ENCODE data around the gene PLA2R1. TPM values are rescaled to one million over a fixed set of nuclear protein-coding genes. Genes with fewer than 3 reads are reported as not detected.

Gene PLA2R1
- total RNA-seq (2012; rRNA removed) = 2.0 and 2.2 TPM in 2 replicates

GRCh38 chr2:160062292-160063005, at the start of gene PLA2R1:
PLA2R1 (minus strand) TSS chr2:160062615; CDS start chr2:160062403, 212 bp downstream.
- Histone ChIP-seq H3K4me1 (ENCODE audit: control insufficient read depth, insufficient read depth, low read length) (peaks cover 11% of the 10 kb centered on the region), H3K36me3 (ENCODE audit: insufficient read depth, low read length) (no peaks in the 10 kb centered on the region), H3K9ac (ENCODE audit: low read depth, low read length) (peak within 1 kb of the TSS; percentile 86), H3K4me2 (ENCODE audit: low read length) (peak within 1 kb of the TSS; percentile 88), H3K9me3 (replicated peaks; ENCODE audit: low read length) (no peaks in the 10 kb centered on the region), H3K4me3 (ENCODE audit: low read length) (peak within 1 kb of the TSS; percentile 89), H3K27me3 (ENCODE audit: control insufficient read depth, insufficient read depth, low read length) (no peaks in the 10 kb centered on the region)

- H3K36me3 ChIP-seq (ENCODE audit: insufficient read depth, low read length) = no peaks in the 10 kb centered on the region
- no peaks in the 10 kb centered on the region for H3K27me3 ChIP-seq (ENCODE audit: control insufficient read depth, insufficient read depth, low read length)
- H3K4me2 ChIP-seq (ENCODE audit: low read length) = no peak overlapping the region
- H3K4me1 ChIP-seq (ENCODE audit: control insufficient read depth, insufficient read depth, low read length) = peaks cover 10% of the 10 kb centered on the region
- H3K9ac ChIP-seq (ENCODE audit: low read depth, low read length) = peak overlapping the region; percentile 39
- H3K9me3 ChIP-seq (replicated peaks; ENCODE audit: low read length) = no peaks in the 10 kb centered on the region
- H3K4me3 ChIP-seq (ENCODE audit: low read length) = no peak overlapping the region
Observed at GRCh38 chr2:160110674-160111239, 48.3 kb upstream of the PLA2R1 start.

- H3K4me1 ChIP-seq (ENCODE audit: control insufficient read depth, insufficient read depth, low read length) = peaks cover 10% of the 10 kb centered on the region
- H3K4me2 ChIP-seq (ENCODE audit: low read length) = no peak overlapping the region
- peak overlapping the region; percentile 39 for H3K9ac ChIP-seq (ENCODE audit: low read depth, low read length)
- H3K27me3 ChIP-seq (ENCODE audit: control insufficient read depth, insufficient read depth, low read length) = no peaks in the 10 kb centered on the region
- no peaks in the 10 kb centered on the region for H3K9me3 ChIP-seq (replicated peaks; ENCODE audit: low read length)
- no peaks in the 10 kb centered on the region for H3K36me3 ChIP-seq (ENCODE audit: insufficient read depth, low read length)
- no peak overlapping the region for H3K4me3 ChIP-seq (ENCODE audit: low read length)
Observed at GRCh38 chr2:160109939-160110673, 47.7 kb upstream of the PLA2R1 start.

GRCh38 chr2:160109243-160109642, 46.8 kb upstream of the PLA2R1 start:
- no peak overlapping the region for H3K4me2 ChIP-seq (ENCODE audit: low read length)
- no peak overlapping the region for H3K4me3 ChIP-seq (ENCODE audit: low read length)
- H3K36me3 ChIP-seq (ENCODE audit: insufficient read depth, low read length) = no peaks in the 10 kb centered on the region
- no peaks in the 10 kb centered on the region for H3K27me3 ChIP-seq (ENCODE audit: control insufficient read depth, insufficient read depth, low read length)
- H3K4me1 ChIP-seq (ENCODE audit: control insufficient read depth, insufficient read depth, low read length) = peaks cover 10% of the 10 kb centered on the region
- H3K9ac ChIP-seq (ENCODE audit: low read depth, low read length) = no peak overlapping the region
- no peaks in the 10 kb centered on the region for H3K9me3 ChIP-seq (replicated peaks; ENCODE audit: low read length)

GRCh38 chr2:160108646-160109045, 46.2 kb upstream of the PLA2R1 start:
- no peaks in the 10 kb centered on the region for H3K9me3 ChIP-seq (replicated peaks; ENCODE audit: low read length)
- H3K4me1 ChIP-seq (ENCODE audit: control insufficient read depth, insufficient read depth, low read length) = peaks cover 10% of the 10 kb centered on the region
- H3K36me3 ChIP-seq (ENCODE audit: insufficient read depth, low read length) = no peaks in the 10 kb centered on the region
- H3K27me3 ChIP-seq (ENCODE audit: control insufficient read depth, insufficient read depth, low read length) = no peaks in the 10 kb centered on the region
- H3K4me2 ChIP-seq (ENCODE audit: low read length) = no peak overlapping the region
- no peak overlapping the region for H3K4me3 ChIP-seq (ENCODE audit: low read length)
- H3K9ac ChIP-seq (ENCODE audit: low read depth, low read length) = no peak overlapping the region

GRCh38 chr2:160105366-160105765, 43.0 kb upstream of the PLA2R1 start:
- Histone ChIP-seq H3K9ac (ENCODE audit: low read depth, low read length) (no peak overlapping the region), H3K36me3 (ENCODE audit: insufficient read depth, low read length) (no peaks in the 10 kb centered on the region), H3K27me3 (ENCODE audit: control insufficient read depth, insufficient read depth, low read length) (no peaks in the 10 kb centered on the region), H3K4me1 (ENCODE audit: control insufficient read depth, insufficient read depth, low read length) (peaks cover 6% of the 10 kb centered on the region), H3K9me3 (replicated peaks; ENCODE audit: low read length) (no peaks in the 10 kb centered on the region), H3K4me2 (ENCODE audit: low read length) (no peak overlapping the region), H3K4me3 (ENCODE audit: low read length) (no peak overlapping the region)

DNA sequence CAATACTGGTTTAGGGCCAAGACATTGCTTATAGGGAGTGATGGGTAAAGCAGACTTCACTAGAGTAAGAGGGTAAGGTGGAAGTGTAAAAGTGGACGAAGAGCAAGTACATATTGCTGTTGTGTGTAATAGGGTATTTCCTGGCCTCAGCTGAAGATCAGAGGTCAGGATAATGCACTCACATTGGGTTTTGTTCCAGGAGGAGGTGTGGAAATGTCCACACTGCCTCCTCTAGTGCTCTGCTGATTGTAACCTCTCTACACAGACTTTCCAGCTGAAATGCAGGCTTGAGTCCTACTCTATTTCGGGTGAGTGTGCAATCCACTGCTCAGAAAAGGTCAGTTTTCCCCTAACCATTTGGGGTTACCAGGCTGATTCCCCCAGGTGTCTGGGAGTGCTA, 41.7 kb upstream of the PLA2R1 start:
- H3K4me3 ChIP-seq (ENCODE audit: low read length) = no peak overlapping the region
- H3K9ac ChIP-seq (ENCODE audit: low read depth, low read length) = no peak overlapping the region
- H3K36me3 ChIP-seq (ENCODE audit: insufficient read depth, low read length) = no peaks in the 10 kb centered on the region
- no peaks in the 10 kb centered on the region for H3K9me3 ChIP-seq (replicated peaks; ENCODE audit: low read length)
- H3K4me2 ChIP-seq (ENCODE audit: low read length) = no peak overlapping the region
- no peaks in the 10 kb centered on the region for H3K4me1 ChIP-seq (ENCODE audit: control insufficient read depth, insufficient read depth, low read length)
- no peaks in the 10 kb centered on the region for H3K27me3 ChIP-seq (ENCODE audit: control insufficient read depth, insufficient read depth, low read length)

DNA sequence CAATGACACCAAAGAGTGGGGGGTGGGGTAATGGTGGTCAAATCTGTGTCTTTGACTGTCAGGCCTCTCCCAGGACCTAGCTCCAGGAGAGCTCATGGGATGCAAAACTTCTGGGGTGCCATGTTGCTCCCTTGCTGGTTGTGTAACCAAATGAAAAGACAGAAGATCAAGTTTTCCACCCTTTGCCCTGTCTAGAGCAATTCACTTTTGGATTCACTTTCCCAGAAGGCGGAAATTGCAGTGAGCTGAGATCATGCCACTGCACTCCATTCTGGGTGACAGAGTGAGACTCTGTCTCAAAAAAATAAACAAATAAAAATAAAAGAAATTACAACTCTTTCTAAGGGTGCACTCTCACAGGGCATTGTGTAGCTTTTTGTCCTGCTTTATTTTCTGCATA, 34.9 kb upstream of the PLA2R1 start:
- Histone ChIP-seq H3K4me3 (ENCODE audit: low read length) (no peak overlapping the region), H3K36me3 (ENCODE audit: insufficient read depth, low read length) (no peaks in the 10 kb centered on the region), H3K9ac (ENCODE audit: low read depth, low read length) (no peak overlapping the region), H3K4me2 (ENCODE audit: low read length) (no peak overlapping the region), H3K9me3 (replicated peaks; ENCODE audit: low read length) (no peaks in the 10 kb centered on the region), H3K4me1 (ENCODE audit: control insufficient read depth, insufficient read depth, low read length) (no peaks in the 10 kb centered on the region), H3K27me3 (ENCODE audit: control insufficient read depth, insufficient read depth, low read length) (no peaks in the 10 kb centered on the region)

GRCh38 chr2:160096409-160096808, 34.0 kb upstream of the PLA2R1 start:
- Histone ChIP-seq H3K9me3 (replicated peaks; ENCODE audit: low read length) (no peaks in the 10 kb centered on the region), H3K9ac (ENCODE audit: low read depth, low read length) (no peak overlapping the region), H3K4me1 (ENCODE audit: control insufficient read depth, insufficient read depth, low read length) (peaks cover 3% of the 10 kb centered on the region), H3K27me3 (ENCODE audit: control insufficient read depth, insufficient read depth, low read length) (no peaks in the 10 kb centered on the region), H3K4me2 (ENCODE audit: low read length) (no peak overlapping the region), H3K4me3 (ENCODE audit: low read length) (no peak overlapping the region), H3K36me3 (ENCODE audit: insufficient read depth, low read length) (no peaks in the 10 kb centered on the region)

DNA sequence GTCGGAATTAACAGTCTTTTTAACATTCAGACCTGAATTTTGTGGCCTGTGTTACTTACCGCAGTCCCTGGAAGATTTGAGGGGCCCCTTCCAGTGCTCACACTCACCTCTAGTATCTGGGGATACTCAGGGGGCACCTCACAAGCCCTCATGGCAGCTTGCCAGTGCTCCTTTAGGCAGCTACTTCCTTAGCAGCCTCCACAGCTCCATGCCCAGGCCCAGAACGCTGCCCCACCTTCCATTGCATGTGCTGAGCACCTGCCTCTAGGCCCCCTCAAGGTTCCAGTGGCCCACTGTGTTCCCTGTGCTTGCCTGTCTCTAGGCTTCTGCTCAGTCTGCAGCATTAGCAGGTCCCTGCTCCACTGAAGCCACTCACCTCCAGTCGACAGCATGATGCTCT, 30.0 kb upstream of the PLA2R1 start:
- no peak overlapping the region for H3K9ac ChIP-seq (ENCODE audit: low read depth, low read length)
- H3K4me3 ChIP-seq (ENCODE audit: low read length) = no peak overlapping the region
- H3K4me2 ChIP-seq (ENCODE audit: low read length) = no peak overlapping the region
- no peaks in the 10 kb centered on the region for H3K27me3 ChIP-seq (ENCODE audit: control insufficient read depth, insufficient read depth, low read length)
- peaks cover 11% of the 10 kb centered on the region for H3K9me3 ChIP-seq (replicated peaks; ENCODE audit: low read length)
- H3K36me3 ChIP-seq (ENCODE audit: insufficient read depth, low read length) = no peaks in the 10 kb centered on the region
- H3K4me1 ChIP-seq (ENCODE audit: control insufficient read depth, insufficient read depth, low read length) = peaks cover 3% of the 10 kb centered on the region

- Histone ChIP-seq H3K9me3 (replicated peaks; ENCODE audit: low read length) (peaks cover 16% of the 10 kb centered on the region), H3K4me3 (ENCODE audit: low read length) (no peak overlapping the region), H3K27me3 (ENCODE audit: control insufficient read depth, insufficient read depth, low read length) (no peaks in the 10 kb centered on the region), H3K9ac (ENCODE audit: low read depth, low read length) (no peak overlapping the region), H3K4me2 (ENCODE audit: low read length) (no peak overlapping the region), H3K4me1 (ENCODE audit: control insufficient read depth, insufficient read depth, low read length) (peaks cover 3% of the 10 kb centered on the region), H3K36me3 (ENCODE audit: insufficient read depth, low read length) (no peaks in the 10 kb centered on the region)
Observed at GRCh38 chr2:160091381-160091780, 29.0 kb upstream of the PLA2R1 start.

Measured in skeletal muscle satellite cell (primary cell).